Small intestine (tissue), 7 donors: ENCODE data around the gene WDHD1. TPM values are rescaled to one million over a fixed set of nuclear protein-coding genes. Genes with fewer than 3 reads are reported as not detected.

Source experiments
- DNase-seq, 2 donors: peaks; one replicate each; pipeline versions ENCODE4 v3.0.0 to v3.0.0-alpha.2; 2013
- FAIRE-seq: peaks from 2 replicates; lab custom pipeline; 2012; peaks lifted over from hg19 to GRCh38; lab: Jason Lieb, UNC
- H3K27ac ChIP-seq, 3 donors: one replicate each; pipeline ENCODE4 v1.5.1; 2013; ENCODE audit warnings: low read length in 2 of 3, mild to moderate bottlenecking in 2 of 3, control low read depth in 1 of 3, inconsistent platforms in 1 of 3, low read depth in 1 of 3, moderate library complexity in 1 of 3
- H3K27me3 ChIP-seq, 3 donors: one replicate each; pipeline ENCODE4 v1.6.1; 2013; ENCODE audit warnings: low read length in 3 of 3, inconsistent platforms in 1 of 3; ENCODE audit not compliant: control insufficient read depth in 3 of 3, insufficient read depth in 3 of 3
- H3K36me3 ChIP-seq, 3 donors: one replicate each; pipeline ENCODE4 v1.6.1; 2013; ENCODE audit warnings: low read length in 3 of 3, inconsistent platforms in 1 of 3, low read depth in 1 of 3, mild to moderate bottlenecking in 1 of 3, moderate library complexity in 1 of 3; ENCODE audit not compliant: control insufficient read depth in 3 of 3, insufficient read depth in 2 of 3
- H3K4me1 ChIP-seq, 3 donors: one replicate each; pipeline ENCODE4 v1.6.1; 2013; ENCODE audit warnings: low read length in 2 of 3, inconsistent platforms in 1 of 3, low read depth in 1 of 3, mild to moderate bottlenecking in 1 of 3, moderate library complexity in 1 of 3; ENCODE audit not compliant: control insufficient read depth in 3 of 3, insufficient read depth in 2 of 3
- H3K4me3 ChIP-seq, 3 donors: one replicate each; pipeline ENCODE4 v1.5.1; 2013; ENCODE audit warnings: low read length in 3 of 3, control low read depth in 1 of 3, inconsistent platforms in 1 of 3, low read depth in 1 of 3, mild to moderate bottlenecking in 1 of 3, moderate library complexity in 1 of 3
- H3K9me3 ChIP-seq, 2 donors: one replicate each; pipeline ENCODE4 v1.6.1; 2013; ENCODE audit warnings: low read depth in 1 of 2, low read length in 1 of 2; ENCODE audit not compliant: control insufficient read depth in 2 of 2, insufficient read depth in 1 of 2
- WGBS, 3 donors: extraction: QIAGEN DNeasy Blood & Tissue Kit; methylation state at CpG; one replicate each; pipeline ENCODE4 v1.1.7; 2013; 5-methylcytosine and 5-hydroxymethylcytosine counted together
- polyA plus RNA-seq, 4 donors: library from polyadenylated mRNA; stranded (reverse) in 3 of 4; unstranded in 1 of 4; fragments of 200-250 nt in 3 of 4; fragments of 120-200 nt in 1 of 4; gene quantifications; one replicate each; pipeline versions ENCODE4 v1.2.1 to v1.2.3, GENCODE V29; 2013
- donor health status: healthy with polysubstance abuse.
- donor health status: control.
- donor health status: control.
- donor health status: Bipolar disorder and iron deficiency.
- donor health status: healthy.

The WDHD1 gene
- polyA plus RNA-seq, 4 donors: 0.45 to 9.7 (median 2.0) TPM

DNA sequence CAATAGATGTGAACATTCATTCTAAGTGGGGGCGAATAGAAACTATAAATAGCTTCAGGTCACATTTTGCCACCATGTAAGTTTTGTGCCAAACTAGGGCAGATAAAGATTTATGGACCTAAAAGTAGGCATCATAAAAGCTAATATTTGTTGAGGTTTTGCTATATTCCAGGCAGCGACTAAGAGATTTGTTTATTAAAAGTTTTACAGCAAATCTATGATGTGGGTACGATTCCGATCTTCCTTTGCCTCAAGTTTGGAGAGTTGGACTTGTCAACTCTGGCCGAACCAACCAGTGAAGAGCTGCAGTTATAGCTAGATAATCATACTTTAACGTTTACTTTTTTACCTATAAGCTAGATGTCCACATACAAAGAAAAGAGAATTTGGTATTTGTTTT, 26.1 kb upstream of the WDHD1 start:
- no peak for DNase-seq
- Histone ChIP-seq H3K4me3 (peak overlapping the region in 2 of 3 donors; percentile 65 to 99), H3K36me3 (peaks cover 0 to 18% (median 0%) of the 10 kb centered on the region in 3 donors), H3K4me1 (peaks cover 4 to 15% (median 7%) of the 10 kb centered on the region in 3 donors), H3K27me3 (no peaks in the 10 kb centered on the region), H3K27ac (peak overlapping the region in 1 of 3 donors; percentile 100), H3K9me3 (no peaks in the 10 kb centered on the region)
- no peak for FAIRE-seq
- WGBS, 3 donors: 27 to 53% (median 39%) methylated on average over 6 of the region's 6 CpGs

DNA sequence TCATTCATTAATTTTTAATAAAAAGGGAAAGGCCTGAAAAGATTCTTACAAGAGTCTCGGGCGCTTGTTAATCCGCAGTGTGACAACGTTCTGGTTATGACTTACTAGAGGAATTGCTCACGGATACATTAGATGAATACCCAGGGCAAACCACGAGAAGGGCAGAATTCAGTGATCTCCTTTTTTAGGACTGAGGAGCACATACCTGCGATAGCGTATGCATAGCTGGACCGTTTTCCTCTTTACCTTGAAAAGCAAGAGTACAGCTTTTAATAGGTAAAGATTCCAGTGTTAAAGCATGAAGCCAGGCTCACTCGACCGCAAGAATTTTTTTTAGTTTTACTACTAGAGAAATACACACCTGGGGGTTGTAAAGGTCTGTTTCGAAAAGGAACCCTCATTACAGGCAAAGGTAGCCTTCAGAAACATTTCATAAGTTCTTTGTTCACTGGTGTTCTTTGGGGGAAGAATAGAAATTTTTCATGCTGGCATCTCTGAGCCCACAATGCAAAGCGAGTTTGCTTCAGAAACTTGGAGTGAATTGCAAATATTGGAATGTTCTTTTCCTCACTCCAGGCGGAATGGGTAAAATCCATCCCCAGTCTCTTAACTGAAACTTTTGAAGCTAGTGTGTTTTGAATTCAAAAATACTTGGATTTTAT, 25.5 kb upstream of the WDHD1 start:
- Histone ChIP-seq H3K27me3 (no peaks in the 10 kb centered on the region), H3K27ac (peak overlapping the region; percentile 93 to 100 (median 97)), H3K4me3 (peak overlapping the region; percentile 65 to 99 (median 72)), H3K36me3 (peaks cover 0 to 12% (median 0%) of the 10 kb centered on the region in 3 donors), H3K9me3 (no peaks in the 10 kb centered on the region), H3K4me1 (peaks cover 4 to 15% (median 7%) of the 10 kb centered on the region in 3 donors)
- FAIRE-seq (no peak), DNase-seq (no peak)
- 3 to 5% (median 5%) methylated on average over 14 of the region's 14 CpGs for WGBS, 3 donors

GRCh38 chr14:55051423-55052268, 24.7 kb upstream of the WDHD1 start, which contains the start of gene MAPK1IP1L:
TSS of gene MAPK1IP1L (plus strand) at chr14:55051647. CDS start at chr14:55061684, 10,037 bp downstream.
- DNase-seq: peak; percentile 88 to 98
- Histone ChIP-seq H3K27ac (peak within 1 kb of the TSS; percentile 93 to 100 (median 97)), H3K36me3 (peaks cover 0 to 11% (median 0%) of the 10 kb centered on the region in 3 donors), H3K9me3 (no peaks in the 10 kb centered on the region), H3K4me1 (peaks cover 4 to 15% (median 7%) of the 10 kb centered on the region in 3 donors), H3K27me3 (no peaks in the 10 kb centered on the region), H3K4me3 (peak within 1 kb of the TSS; percentile 65 to 99 (median 72))
- FAIRE-seq: no peak
- WGBS, 3 donors: 0% methylated on average over 78 to 98 of the region's 98 CpGs

DNA sequence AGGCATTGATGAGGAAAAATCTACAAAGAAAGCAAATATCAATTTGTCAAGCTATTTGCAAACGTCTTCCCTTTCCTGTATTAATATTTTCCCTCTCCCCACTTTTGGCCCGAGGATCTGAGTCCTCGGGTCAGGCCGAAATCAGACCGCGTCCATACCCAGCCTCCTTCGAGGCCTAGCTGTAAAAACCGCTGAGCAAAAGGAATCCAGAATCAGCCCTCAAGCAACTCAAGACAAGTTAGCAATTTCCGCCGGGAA, 24.2 kb upstream of the WDHD1 start:
- Histone ChIP-seq H3K27ac (peak overlapping the region; percentile 74 to 97 (median 92)), H3K27me3 (no peaks in the 10 kb centered on the region), H3K4me3 (peak overlapping the region in 2 of 3 donors; percentile 54 to 65), H3K4me1 (peaks cover 4 to 15% (median 7%) of the 10 kb centered on the region in 3 donors), H3K9me3 (no peaks in the 10 kb centered on the region), H3K36me3 (peaks cover 0 to 9% (median 0%) of the 10 kb centered on the region in 3 donors)
- no peak for DNase-seq
- WGBS, 3 donors: 0 to 1% (median 0%) methylated on average over 10 of the region's 10 CpGs
- no peak for FAIRE-seq

DNA sequence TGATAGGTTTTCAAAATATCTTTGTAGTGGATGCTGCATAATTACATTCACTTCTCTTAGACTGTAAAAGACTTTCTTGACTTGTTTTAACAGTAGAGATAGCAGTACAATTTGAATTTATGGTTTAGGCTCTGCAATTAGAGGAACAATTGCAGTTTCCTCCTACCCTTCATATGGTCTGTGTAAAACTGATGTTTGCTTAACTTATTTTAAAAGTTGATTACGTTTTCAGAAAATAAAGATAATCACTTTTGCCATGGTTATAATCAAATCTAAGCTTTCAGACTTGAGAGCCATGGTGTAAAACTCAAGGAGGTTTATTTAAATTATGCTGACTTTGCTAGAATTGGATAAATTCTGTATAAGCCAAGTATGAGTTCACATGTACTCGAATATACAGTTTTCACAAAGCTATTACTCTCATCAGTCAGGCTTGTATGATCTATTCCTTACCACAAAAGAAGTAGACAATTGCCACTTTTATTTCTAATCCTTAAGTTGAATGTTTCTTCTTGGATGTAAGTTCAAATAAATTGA, 22.1 kb upstream of the WDHD1 start:
- H3K27me3 ChIP-seq: no peaks in the 10 kb centered on the region
- H3K9me3 ChIP-seq: no peaks in the 10 kb centered on the region
- peaks cover 0 to under 1% (median 0%) of the 10 kb centered on the region in 3 donors for H3K36me3 ChIP-seq
- DNase-seq (no peak), FAIRE-seq (no peak)
- WGBS, 3 donors: 65 to 79% (median 71%) methylated on average over 2 of the region's 2 CpGs
- H3K27ac ChIP-seq: no peak overlapping the region
- H3K4me1 ChIP-seq: peaks cover 4 to 15% (median 6%) of the 10 kb centered on the region in 3 donors
- H3K4me3 ChIP-seq: no peak overlapping the region

DNA sequence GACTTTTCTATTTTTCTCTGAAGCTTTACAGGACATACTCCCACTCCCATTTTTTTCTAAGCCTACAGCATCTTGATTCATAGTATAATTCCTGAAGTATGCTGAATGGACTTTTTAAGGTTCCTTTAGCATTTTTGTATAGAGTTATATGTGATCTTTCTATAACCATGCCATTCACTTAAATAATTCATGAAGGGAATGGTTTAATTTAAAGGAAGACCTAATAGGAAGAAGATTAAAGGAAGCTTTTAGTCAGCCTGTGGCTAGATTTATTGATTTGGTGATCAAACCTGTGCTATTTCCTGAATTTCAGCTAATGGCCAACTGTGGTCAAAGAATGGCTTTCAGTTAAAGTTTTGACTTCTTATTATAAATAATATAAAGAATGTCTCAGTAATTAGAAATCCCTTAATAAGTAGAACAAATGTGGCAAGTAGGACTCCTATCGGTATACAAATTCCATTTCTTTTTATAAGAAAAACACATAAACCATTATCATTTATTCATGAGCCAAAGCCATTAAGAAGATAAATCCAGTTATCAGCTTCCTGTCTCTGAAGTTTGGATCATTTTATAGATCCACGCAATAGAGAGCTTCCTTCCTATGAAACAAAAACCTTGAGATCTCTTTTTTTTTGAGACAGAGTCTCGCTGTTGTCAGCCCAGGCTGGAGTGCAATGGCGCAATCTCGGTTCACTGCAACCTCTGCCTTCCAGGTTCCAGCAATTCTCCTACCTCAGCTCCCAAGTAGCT, 20.6 kb upstream of the WDHD1 start:
- Histone ChIP-seq H3K4me1 (peaks cover 0 to 4% (median 2%) of the 10 kb centered on the region in 3 donors), H3K27me3 (no peaks in the 10 kb centered on the region), H3K4me3 (no peak overlapping the region), H3K27ac (no peak overlapping the region), H3K36me3 (peaks cover 0 to 7% (median 0%) of the 10 kb centered on the region in 3 donors), H3K9me3 (no peaks in the 10 kb centered on the region)
- no peak for FAIRE-seq
- DNase-seq: no peak
- WGBS, 3 donors: 92 to 96% (median 96%) methylated on average over 5 of the region's 5 CpGs

DNA sequence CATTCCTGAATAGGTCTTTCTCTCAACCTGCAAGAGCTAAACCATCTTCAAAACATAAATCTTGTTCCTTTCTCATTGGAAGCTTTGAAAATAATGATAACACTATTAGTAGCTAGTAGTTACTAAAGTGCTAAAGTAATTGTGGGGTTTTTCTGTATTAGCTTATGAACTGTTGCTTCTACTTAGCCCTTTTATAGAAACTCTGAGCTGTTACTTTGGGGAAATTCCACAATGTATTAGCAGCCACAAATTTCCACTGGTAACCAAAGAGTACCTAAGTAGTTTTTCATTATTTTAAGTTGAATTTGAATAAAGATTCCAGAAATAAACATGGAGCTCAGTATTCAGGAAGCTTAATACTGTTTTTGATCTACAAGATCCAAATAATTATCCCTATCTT, 18.2 kb upstream of the WDHD1 start:
- H3K36me3 ChIP-seq: peaks cover 0 to 7% (median 3%) of the 10 kb centered on the region in 3 donors
- no peaks in the 10 kb centered on the region for H3K4me1 ChIP-seq
- no peak overlapping the region for H3K4me3 ChIP-seq
- H3K27me3 ChIP-seq: no peaks in the 10 kb centered on the region
- H3K27ac ChIP-seq: no peak overlapping the region
- DNase-seq (no peak), FAIRE-seq (no peak)
- H3K9me3 ChIP-seq: no peaks in the 10 kb centered on the region

GRCh38 chr14:55043528-55043927, 16.6 kb upstream of the WDHD1 start:
- FAIRE-seq: no peak

More at GRCh38 chr14:55043528-55043927, 16.6 kb upstream of the WDHD1 start:
- Histone ChIP-seq H3K4me1 (no peaks in the 10 kb centered on the region), H3K27ac (no peak overlapping the region), H3K9me3 (no peaks in the 10 kb centered on the region), H3K27me3 (no peaks in the 10 kb centered on the region), H3K36me3 (peaks cover 0 to 8% (median 7%) of the 10 kb centered on the region in 3 donors), H3K4me3 (no peak overlapping the region)
- WGBS, 3 donors: 93 to 95% (median 94%) methylated on average over 5 of the region's 5 CpGs
- no peak for DNase-seq
